GM04504 (cell line): Measurements from ENCODE around the gene RAET1L.
"Not testable (repeated sequence)": the region's sequence is repeated elsewhere in the genome, so short reads cannot be mapped to it uniquely, and the experiment has no call there.

Source experiments
- DNase-seq: peaks from one replicate; pipeline ENCODE4 v3.0.0-alpha.2; 2012; ENCODE audit warnings: low read depth

Gene RAET1L, protein sequence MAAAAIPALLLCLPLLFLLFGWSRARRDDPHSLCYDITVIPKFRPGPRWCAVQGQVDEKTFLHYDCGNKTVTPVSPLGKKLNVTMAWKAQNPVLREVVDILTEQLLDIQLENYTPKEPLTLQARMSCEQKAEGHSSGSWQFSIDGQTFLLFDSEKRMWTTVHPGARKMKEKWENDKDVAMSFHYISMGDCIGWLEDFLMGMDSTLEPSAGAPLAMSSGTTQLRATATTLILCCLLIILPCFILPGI

DNA sequence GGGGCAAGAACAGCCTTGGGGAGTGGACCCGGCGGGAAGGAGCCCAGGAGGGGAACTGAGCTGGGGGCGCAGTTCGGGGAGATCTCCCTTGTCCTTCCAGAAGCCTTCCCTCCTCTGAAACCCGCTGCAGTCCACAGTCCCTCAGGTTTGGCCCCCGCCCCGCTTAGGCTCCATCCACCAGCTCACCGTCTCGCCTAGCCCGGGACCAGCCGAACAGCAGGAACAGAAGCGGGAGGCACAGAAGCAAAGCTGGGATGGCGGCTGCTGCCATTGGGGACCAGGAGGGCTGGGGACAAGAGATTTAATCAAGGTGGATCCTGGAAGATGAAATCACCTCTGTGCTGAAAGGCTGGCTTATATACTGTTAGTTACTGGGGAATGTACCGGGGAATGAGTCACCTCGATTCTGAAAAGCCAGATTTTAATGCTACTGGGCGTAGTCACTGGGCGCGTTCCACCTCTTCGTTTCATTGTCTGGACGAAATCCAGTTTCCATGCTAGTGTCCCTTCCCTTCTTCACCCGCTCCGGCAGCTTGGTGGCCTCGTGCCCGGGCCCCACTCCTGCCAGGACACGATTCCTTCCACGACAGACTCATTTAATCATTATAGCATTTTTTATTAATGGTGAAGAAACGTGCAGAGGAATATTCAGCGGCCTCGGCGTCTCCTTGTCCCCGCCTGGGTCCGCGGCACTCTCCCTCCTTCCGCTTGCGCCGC, at the start of gene RAET1L:
RAET1L (minus strand) TSS at position 332 of the 717 bp plus-strand sequence; CDS start at position 271, 61 bp downstream.
- peak; percentile 31 for DNase-seq

DNA sequence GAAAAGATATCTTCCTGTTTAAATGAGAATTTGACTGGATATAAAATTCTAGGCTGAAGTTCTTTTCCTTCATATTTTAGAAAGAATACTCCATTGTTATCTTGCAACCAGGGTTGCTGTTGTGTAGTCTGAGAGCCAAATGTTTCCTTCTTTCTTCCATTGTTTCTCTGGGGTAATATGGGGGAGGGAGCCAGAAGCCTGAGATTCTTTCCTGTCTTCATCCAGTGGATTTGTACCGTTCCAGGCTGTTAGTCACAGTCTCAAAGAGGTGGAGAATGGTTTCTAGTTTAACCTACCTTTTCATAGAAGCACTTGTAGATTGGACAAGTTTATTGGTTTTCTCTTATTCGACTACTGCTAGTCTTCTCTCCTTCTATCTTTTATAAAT, 49.7 kb upstream of the RAET1L start:
- DNase-seq, result no peak

DNA sequence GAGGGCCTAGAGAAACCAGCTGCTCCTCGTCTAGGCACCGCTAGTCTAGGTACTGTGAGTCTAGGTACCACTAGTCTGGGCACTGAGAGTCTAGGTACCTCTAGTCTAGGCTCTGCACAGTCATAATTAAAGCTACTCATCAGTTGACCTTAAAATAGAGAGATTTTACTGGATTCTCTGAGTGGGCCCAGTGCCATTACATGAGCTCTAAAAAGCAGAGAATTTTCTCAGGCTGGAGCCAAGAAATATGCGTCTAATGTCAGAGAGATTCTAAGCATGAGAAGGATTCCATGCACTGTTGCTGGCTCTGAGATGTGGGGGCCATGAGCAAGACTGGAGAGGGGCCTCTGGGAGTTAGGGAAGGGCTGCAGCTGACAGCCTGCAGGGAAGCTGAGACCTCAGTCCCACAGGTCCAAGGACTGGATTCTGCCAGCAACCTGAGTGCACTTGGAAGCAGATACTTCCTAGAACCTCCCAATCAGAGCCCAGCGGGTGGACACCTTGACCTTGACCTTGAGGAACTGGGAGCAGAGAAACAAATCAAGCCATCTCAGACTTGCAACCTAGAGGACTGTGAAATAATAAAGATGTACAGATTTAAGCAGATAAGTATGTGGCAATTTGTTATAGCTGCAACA, 49.2 kb upstream of the RAET1L start:
- not testable (repeated sequence) for DNase-seq

DNA sequence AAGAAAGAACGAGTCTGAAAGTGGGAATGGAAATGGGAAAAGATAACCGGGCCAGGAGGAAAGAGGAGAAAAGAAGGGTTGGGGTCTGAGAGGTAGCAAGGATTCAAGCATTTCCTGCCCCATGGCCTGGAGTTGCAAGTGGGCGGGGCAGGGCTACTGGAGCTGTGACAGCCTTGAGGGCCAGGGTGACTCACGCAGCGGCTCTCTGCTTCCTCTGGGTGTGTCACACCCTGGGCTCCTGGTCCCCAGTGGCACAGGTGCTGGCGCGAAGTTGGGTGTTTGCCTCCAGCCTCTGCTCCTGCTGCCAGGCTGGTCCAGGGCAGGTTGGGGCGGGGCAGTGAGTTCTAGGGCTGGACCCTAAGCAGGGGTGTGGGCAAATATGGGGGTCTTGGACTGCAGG, 46.9 kb upstream of the RAET1L start:
- DNase-seq, result no peak

DNA sequence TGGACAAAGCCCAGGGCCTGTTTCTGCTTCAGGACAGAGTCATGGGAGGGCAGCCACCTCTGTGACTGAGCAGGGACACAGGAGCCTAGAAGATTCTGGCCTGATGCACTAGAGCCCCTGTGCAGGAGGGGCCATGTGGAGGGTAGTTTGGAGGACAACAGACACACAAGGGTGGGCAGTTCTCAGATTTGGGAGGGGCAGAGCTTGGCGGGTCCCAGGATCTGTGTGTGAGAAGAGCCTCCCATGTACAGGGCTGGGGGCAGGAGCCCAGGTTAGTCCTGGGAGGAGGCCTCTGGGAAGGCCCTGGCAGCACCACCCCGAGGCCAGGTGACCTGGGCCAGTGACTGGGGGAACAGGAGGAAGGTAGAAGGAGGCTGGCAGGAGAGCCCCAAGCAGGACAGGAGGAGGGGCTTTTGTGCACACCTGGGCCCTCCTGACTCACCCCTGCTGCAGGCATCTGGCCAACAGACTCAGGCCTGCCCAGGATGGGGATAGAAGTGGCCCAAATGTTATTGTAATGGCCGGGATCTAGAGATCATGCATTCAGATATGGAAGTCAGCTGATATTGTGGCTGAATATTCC, 45.0 kb upstream of the RAET1L start:
- no peak for DNase-seq

DNA sequence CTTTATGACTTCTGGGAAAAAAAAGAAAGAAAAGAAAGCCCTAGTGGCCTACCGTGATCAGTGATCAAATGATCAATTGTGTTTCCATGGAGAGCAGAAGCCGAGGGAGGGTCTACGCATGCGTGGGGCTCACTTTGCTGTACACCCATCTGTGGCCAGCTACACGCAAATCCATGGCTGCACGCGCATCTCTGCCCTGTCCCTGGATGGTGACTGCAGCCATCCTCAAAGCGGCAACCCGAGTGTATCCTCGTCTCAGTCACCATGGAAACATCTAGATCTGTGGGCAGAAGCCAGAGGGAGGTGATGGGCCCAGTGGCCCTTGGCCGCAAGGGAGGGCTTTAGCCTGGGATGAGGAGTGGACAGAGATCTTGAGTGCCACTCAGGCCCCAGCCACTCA, 44.4 kb upstream of the RAET1L start:
- no peak for DNase-seq

DNA sequence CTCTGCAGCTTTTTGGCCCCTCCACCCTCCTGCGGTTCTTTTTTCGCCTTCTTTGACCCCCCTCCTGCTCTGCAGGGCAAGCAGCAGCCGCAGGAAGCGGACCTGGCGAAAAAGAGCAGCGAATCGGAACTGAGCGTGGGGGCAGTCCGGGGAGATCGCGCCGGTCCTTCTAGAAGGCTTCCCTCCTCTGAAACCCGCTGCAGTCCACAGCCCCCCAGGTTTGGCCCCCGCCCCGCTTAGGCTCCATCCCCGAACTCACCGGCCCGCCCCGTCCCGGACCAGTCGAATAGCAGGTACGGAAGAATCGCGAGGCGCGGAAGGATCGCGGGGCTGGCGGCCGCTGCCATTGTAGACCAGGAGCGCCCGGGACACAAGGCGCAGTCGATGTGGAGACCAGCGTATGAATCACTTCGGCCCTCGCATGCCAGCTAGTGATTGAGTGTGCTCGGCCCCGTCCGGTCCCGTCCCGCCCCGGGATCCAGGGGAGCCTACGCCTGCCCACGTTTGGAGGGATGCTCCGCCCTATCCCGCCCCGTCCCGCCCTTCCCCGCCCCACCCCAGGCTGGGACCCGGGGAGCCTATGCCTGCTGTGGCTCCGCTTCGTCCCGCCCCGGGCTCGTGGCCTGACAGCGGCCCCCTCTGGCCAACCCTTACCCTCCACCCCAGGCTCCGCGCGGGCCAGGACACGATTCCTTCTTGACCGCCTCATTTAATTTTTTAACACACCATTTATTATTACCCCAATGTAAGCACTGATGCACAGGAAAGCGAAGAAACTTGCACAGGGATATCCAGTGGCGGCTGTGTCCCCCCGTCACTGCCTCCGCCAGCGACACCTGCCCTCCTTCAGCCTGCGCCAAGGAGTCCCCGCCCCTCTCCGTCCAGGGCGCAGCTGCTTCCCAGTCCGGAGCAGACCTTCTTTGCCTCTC, 43.7 kb upstream of the RAET1L start, which contains the start of gene ULBP3:
ULBP3 (minus strand) TSS at position 402 of the 929 bp plus-strand sequence; CDS start at position 347, 55 bp downstream.
- peak; percentile 88 for DNase-seq

DNA sequence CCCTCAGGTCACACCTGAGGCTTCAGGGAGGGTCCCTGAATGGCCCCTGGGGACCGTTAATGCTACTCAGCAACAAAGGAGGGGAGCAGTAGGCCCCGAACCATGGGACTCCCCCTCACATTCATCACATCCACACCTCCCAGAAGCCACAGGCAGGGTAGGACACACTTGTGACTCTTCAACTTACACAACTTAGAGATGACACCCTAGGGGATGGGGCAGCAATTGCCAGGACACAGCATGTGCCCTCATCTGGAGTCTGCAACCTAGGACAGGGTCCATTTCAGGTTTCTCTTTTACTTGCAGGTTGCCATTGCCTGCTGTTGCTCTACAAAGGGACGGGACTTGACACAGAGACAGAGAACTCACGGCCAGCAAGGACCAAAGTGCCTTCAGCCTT, 42.8 kb upstream of the RAET1L start:
- no peak for DNase-seq

DNA sequence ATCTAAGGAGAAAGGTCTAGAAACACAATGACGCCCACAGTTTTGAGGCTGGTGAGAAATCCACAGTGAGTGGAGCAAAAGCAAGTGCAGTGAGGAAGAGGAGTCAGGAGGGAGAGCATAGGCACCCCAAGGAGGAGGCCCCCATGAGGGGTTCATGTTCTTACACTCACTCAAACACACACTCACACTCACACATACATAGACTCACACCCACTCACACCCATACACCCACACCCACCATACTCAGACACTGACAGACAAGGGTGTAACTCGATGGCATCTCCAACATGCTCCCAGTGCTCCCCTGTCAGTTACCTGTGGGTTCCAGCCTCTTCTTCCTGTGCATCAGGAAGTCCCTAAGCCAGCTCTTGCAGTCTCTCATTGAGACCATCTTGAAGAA, 39.8 kb upstream of the RAET1L start:
- DNase-seq, result no peak

DNA sequence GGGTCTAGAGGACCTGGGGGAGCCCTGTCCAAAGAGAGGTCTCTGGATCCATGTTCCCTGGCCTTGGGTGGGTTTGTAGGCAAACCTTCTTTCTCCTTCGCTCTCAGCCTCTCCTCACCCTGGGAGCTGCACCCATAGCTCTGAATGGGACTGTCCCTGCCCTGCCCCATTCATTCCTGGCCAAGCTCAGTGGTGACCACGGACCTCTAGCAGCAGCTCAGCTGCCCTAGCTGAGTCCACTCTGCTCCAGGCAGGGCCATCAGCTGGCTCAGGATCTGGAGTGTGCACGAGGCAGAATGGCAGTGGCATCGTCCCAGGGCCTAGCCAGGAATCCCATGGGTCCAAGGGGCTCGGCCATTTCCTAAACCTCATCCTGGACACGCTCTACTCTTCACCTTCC, 38.3 kb upstream of the RAET1L start:
- DNase-seq, result no peak

DNA sequence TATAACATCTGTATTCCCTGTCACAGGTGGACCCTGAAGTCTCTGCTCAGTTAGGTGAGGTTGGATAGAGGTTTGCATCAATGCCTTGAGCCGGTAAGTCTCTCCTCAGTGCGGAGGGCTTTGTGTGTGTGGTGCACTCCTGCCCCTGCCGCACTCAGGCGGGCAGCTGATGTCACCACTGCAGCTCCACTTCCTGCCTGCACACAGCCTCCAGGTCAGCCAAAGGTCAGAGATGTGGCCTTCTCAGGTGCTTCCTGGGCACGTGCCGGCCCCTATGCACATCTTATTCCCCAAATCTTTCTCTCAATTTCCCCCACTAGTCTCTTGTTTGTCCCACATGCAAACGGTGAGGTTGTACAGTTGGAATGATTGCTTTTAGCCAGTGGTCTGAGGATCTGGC, 34.6 kb upstream of the RAET1L start:
- not testable (repeated sequence) for DNase-seq

DNA sequence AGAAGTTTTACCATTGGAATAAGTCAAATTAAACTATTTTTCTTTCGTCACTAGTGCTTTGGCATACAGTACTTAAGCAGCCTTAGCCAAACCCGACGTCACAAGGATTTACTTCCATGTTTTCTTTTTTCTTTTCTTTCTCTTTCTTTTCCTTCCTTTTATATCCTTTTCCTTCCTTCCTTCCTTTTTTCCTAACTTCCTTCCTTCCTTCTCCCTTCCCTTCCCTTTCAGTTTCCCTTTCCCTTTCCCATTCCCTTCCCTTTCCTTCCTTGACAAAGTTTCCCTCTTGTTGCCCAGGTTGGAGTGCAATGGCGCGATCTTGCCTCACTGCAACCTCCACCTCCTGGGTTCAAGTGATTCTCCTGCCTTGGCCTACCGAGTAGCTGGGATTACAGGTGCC, 33.7 kb upstream of the RAET1L start:
- DNase-seq, result no peak

DNA sequence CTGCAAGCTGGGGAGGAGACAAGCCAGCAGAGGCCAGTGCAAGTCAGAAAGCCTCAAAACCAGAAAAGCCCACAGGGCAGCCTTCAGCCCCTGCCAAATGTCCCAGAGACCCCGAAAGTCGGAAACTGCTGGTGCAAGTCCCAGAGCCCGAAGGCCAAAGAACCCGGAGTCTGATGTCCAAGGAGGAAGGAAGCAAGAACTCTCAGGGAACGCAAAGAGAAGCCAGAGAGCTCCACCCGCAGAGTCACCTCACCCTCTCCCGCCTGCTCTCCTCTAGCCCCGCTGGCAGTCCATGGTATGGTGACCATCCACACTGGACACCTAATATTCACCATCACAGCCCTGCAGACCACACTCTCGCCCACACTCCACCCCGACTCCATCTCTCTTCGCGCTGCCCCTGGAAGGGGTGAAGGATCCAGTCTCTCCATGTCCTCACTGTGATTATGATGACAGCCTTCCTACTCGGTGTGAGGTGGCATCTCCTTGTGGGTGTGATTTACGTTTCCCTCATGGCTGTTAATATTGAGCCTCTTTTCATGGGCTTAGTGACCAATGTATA, 33.0 kb upstream of the RAET1L start:
- no peak for DNase-seq

DNA sequence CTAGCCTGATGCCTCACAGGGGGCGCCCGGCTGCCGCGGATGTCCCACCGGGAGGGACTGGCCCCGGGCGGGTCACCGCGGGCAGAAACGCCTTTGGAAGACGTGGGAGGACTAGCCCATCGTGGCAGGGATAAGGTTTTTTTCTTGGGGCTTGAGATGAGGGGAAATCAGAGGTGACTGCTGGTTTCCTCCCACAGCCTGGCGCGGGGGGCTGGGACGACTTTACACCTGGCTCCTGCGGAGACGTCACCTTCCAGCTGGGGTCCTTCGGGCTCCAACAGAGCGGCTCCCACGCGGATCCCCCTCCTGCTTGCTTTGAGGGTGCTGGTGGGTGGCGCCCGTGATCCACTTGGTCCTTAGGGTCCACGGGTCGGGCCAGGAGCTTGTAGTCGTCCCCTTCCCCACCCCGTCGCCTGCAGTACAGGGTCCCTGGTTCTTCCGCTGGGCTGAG, 32.2 kb upstream of the RAET1L start:
- no peak for DNase-seq

DNA sequence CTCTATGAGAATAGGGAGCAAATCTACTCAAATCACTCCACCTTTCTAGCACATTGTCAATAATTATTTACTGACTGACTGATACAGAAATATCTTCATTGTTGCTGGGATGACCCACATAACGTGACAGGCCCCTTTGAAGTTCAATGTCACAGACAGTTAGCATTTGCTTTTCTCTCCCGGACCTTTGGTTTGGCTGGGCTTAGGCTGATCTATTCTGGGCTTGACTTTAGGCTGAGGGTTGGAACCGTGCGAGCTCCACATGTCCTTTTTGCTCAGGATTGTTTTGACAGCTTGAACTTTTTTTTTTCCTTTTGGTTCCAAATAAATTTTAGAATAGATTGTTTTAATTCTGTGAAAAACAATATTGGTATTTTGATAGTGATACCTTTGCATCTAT, 31.6 kb upstream of the RAET1L start:
- no peak for DNase-seq

DNA sequence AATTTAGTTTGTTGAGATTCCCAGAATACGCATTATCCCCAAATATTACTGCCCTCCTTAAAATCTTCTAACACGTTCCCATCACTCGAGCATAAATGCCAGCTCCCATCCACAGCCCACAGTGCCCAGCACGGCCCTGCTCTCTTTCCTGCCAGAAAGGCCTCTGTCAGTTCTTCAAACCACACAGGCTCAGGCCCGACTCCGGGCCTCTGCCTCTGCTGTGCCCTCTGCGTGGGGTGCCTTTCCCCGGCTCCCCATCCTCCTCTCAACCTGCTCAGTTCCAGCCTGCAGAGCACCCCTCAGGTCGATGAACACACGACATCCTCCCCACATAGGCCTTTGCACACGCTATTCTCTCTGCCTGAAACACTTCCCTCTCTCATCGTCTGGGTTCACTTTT, 30.8 kb upstream of the RAET1L start:
- DNase-seq, result no peak

DNA sequence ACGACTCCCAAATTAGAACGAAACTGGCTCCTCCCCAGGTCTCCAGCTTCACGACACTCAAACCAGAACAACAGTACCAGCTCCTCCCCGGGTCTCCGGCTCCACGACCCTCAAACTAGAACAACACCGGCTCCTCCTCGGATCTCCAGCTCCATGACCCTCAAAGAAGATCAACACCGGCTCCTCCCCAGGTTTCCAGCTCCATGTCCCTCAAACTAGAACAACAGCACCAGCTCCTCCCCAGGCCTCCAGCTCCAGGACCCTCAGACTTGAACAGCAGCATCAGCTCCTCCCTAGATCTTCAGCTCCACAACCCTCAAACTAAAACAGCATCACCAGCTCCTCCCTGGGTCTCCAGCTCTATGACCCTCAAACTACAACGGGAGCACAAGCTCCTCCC, 29.8 kb upstream of the RAET1L start:
- no peak for DNase-seq

DNA sequence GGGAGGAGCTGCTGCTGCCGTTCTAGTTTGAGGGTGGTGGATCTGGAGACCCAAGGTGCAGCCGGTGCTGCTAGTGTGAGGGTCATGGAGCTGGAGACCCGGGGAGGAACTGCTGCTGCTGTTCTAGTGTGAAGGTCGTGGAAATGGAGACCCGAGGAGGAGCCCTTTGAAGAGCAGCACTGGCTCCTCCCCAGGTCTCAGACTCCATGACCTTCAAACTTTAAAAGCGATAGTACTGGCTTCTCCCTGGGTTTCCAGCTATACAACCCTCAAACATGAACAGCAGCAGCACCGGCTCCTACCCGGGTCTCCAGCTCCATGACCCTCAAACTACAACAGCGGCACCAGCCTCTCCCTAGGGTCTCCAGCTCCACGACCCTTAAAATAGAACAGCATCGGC, 28.1 kb upstream of the RAET1L start:
- no peak for DNase-seq

DNA sequence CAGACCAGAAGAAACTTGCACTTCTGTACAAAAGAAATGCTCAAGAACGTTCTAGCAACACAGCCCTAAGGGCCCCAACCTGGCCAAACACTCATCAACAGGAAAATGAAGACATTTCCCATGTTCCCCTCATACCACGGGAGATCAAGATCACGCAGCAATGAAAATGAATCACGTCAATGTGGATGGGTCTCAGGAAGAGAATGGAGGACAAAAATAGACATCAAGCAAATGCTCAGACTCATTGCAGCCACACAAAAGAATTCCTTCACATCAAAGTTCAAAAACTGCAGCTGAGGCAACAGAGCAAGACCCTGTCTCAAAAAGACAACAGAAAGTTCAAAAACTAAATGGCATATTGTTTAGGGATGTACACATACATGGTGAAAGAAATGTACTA, 25.5 kb upstream of the RAET1L start:
- DNase-seq, result no peak

DNA sequence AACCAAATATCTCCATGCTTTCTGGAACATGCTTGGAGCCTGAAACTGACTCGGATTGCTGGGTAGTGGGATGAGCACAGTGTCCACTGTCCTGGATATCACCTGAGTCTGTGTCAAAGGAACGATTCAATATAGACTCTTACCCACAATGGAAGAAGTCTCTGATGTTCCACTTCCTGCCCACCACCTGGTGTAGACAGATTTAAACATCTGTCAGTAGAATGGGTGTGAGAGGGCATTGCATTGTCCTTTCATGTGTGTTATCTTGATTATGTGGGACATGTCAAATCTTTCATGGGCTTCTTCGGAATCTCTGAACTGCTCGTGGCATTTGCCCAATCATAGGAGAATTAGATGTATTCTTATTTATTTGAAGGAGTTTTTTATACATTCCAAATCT, 22.8 kb upstream of the RAET1L start:
- no peak for DNase-seq

DNA sequence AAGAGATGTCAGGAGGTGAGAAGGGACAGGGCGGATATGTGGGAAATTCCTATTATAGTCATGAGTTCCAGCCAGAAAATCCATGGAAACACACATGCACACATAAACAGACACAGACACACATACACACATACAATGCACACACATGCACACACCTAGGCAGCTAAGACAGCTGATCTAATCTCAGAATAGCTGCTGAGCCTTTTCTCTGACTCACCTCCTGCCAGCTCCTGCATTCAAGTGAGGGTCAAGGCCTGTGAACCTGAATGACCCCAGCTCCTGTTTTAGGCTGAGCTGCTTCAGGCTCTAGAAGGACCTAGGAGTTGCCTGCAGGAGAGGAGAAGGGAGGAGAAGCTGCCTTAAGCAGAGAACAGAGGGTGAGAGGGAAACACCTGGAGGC, 21.6 kb upstream of the RAET1L start:
- no peak for DNase-seq
